PC-3 (cell line): Measurements from ENCODE around the gene PLCL1. TPM values are rescaled to one million over a fixed set of nuclear protein-coding genes. Genes with fewer than 3 reads are reported as not detected.

ENCODE experiments used
- ATAC-seq: fragments of 200-7000 bp; cut with Tn5 transposase; 2 replicates; pipeline ENCODE4 v1.9.1; 2020; ENCODE audit warnings: mild to moderate bottlenecking, moderate library complexity
- BruUV-seq: library from RNA; stranded (reverse); fragments of 400-500 nt; replicated peaks from 2 replicates; lab custom pipeline; 2021; lab: Mats Ljungman, UMichigan
- CTCF ChIA-PET: fragments of 300-600 bp; sonication (Branson Sonifier 250); formaldehyde crosslinking; loops from one replicate; lab custom pipeline; 2022; ENCODE audit warnings: antibody characterized with exemption; lab: Charles Lee
- POLR2A ChIA-PET: fragments of 300-600 bp; sonication (Branson Sonifier 250); formaldehyde crosslinking; loops from one replicate; lab custom pipeline; 2022; ENCODE audit warnings: antibody characterized with exemption; ENCODE audit not compliant: unreplicated experiment; lab: Charles Lee
- DNase-seq: peaks from one replicate; pipeline ENCODE4 v3.0.0-alpha.2; 2015
- H2AFZ ChIP-seq: fragments of 300-600 bp; sonication (generic); 2 replicates; pipeline ENCODE4 v1.6.0; 2016; ENCODE audit warnings: antibody characterized with exemption, low read length
- H3F3A ChIP-seq: fragments of 300-600 bp; sonication (generic); one replicate; pipeline ENCODE4 v1.6.0; 2017; ENCODE audit warnings: antibody characterized with exemption, low read length, control low read depth, mild to moderate bottlenecking; ENCODE audit not compliant: unreplicated experiment
- H3K27ac ChIP-seq: fragments of 300-600 bp; sonication (generic); 2 replicates; pipeline ENCODE4 v1.5.1; 2016; ENCODE audit warnings: mild to moderate bottlenecking, low read length
- H3K27me3 ChIP-seq: fragments of 300-600 bp; sonication (generic); 2 replicates; pipeline ENCODE4 v1.6.1; 2016; ENCODE audit warnings: low read length, mixed read lengths
- H3K36me3 ChIP-seq: fragments of 300-600 bp; sonication (generic); 2 replicates; pipeline ENCODE4 v1.6.1; 2016; ENCODE audit warnings: low read depth, mixed run types, low read length, mixed read lengths
- H3K4me1 ChIP-seq: fragments of 300-600 bp; sonication (generic); 2 replicates; pipeline ENCODE4 v1.5.1; 2016; ENCODE audit warnings: low read length; ENCODE audit not compliant: insufficient read depth
- H3K4me2 ChIP-seq: fragments of 300-600 bp; sonication (generic); 2 replicates; pipeline ENCODE4 v1.6.0; 2016; ENCODE audit warnings: low read length
- H3K4me3 ChIP-seq: fragments of 300-600 bp; sonication (generic); 2 replicates; pipeline ENCODE4 v1.5.1; 2016; ENCODE audit warnings: mild to moderate bottlenecking, low read length, mixed read lengths
- H3K79me2 ChIP-seq: fragments of 300-600 bp; sonication (generic); 2 replicates; pipeline ENCODE4 v1.6.1; 2017; ENCODE audit warnings: low read length, mixed read lengths
- H3K9ac ChIP-seq: fragments of 300-600 bp; sonication (generic); 2 replicates; pipeline ENCODE4 v1.6.0; 2016; ENCODE audit warnings: mild to moderate bottlenecking, low read length
- H3K9me2 ChIP-seq: fragments of 300-600 bp; sonication (generic); replicated peaks from 2 replicates; pipeline ENCODE4 v1.6.1; 2016; ENCODE audit warnings: mixed run types, low read length, mixed read lengths
- H3K9me3 ChIP-seq: fragments of 300-600 bp; sonication (generic); 2 replicates; pipeline ENCODE4 v1.6.1; 2016; ENCODE audit warnings: low read length, mixed read lengths
- H4K20me1 ChIP-seq: fragments of 300-600 bp; sonication (generic); 2 replicates; pipeline ENCODE4 v1.6.1; 2016; ENCODE audit warnings: low read length, mixed read lengths
- EZH2 ChIP-seq: fragments of 300-600 bp; sonication (generic); IDR thresholded peaks from one replicate; pipeline ENCODE4 v1.6.1; 2017; ENCODE audit warnings: antibody characterized with exemption, mild to moderate bottlenecking, low read length; ENCODE audit not compliant: unreplicated experiment
- EZH2phosphoT487 ChIP-seq: fragments of 300-600 bp; sonication (generic); IDR thresholded peaks from 2 replicates; pipeline ENCODE4 v1.6.1; 2018; ENCODE audit warnings: mild to moderate bottlenecking, antibody characterized with exemption, low read length, borderline replicate concordance
- intact Hi-C: fragments of 100-400 bp; cut with micrococcal nuclease; formaldehyde crosslinking; loops from 2 replicates; pipeline ENCODE4 v1.9.0; 2023
- total RNA-seq: library from RNA; depleted of rRNA; stranded (reverse); fragments of >200 nt; gene quantifications from 2 replicates; pipeline ENCODE4 v1.2.3, GENCODE V29; 2014
- TF ChIP-seq, protein P1 (sequence below): fragments of 300-600 bp; sonication (generic); conservative IDR thresholded peaks from 2 replicates; pipeline ENCODE4 v1.5.1; 2017; ENCODE audit warnings: antibody characterized with exemption, low read depth, mild to moderate bottlenecking, low read length

PLCL1 gene
- total RNA-seq, 1 experiment from 2014 or later: not detected

DNA sequence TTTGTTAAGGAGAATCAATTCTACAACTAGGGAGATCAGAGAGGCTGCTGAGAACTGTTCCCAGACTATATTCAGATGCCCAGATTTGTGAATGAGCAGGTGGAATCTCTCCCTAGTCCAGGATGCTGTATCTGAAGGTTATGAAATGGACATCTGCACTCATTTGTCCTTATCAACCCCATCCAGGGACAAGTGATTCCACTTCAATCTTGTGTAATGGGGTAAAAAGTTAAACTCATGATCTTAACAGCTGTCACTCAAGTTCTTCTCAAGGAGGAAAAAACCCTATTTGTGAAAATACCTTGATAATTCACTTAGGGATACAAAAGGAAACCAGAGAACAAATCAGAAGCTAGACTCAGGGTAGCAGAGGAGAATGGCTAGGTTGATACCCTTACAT, 144.8 kb downstream of the PLCL1 start:
- no TSS peak for BruUV-seq
- no peaks in the 10 kb centered on the region for H3K79me2 ChIP-seq
- no peaks in the 10 kb centered on the region for H3F3A ChIP-seq
- no peaks in the 10 kb centered on the region for H3K36me3 ChIP-seq
- CTCF ChIA-PET: no interaction called here
- TF ChIP-seq, protein P1, sequence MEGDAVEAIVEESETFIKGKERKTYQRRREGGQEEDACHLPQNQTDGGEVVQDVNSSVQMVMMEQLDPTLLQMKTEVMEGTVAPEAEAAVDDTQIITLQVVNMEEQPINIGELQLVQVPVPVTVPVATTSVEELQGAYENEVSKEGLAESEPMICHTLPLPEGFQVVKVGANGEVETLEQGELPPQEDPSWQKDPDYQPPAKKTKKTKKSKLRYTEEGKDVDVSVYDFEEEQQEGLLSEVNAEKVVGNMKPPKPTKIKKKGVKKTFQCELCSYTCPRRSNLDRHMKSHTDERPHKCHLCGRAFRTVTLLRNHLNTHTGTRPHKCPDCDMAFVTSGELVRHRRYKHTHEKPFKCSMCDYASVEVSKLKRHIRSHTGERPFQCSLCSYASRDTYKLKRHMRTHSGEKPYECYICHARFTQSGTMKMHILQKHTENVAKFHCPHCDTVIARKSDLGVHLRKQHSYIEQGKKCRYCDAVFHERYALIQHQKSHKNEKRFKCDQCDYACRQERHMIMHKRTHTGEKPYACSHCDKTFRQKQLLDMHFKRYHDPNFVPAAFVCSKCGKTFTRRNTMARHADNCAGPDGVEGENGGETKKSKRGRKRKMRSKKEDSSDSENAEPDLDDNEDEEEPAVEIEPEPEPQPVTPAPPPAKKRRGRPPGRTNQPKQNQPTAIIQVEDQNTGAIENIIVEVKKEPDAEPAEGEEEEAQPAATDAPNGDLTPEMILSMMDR: no peak
- no peak for TF ChIP-seq EZH2phosphoT487
- TF ChIP-seq EZH2: no peak
- ATAC-seq (no peak), DNase-seq (no peak)
- no peak overlapping the region for H3K9ac ChIP-seq
- intact Hi-C loops: no loop called here
- no peaks in the 10 kb centered on the region for H3K4me1 ChIP-seq
- no peak overlapping the region for H3K4me3 ChIP-seq
- no peak overlapping the region for H2AFZ ChIP-seq
- H4K20me1 ChIP-seq: no peaks in the 10 kb centered on the region
- no peaks in the 10 kb centered on the region for H3K9me2 ChIP-seq
- peaks cover 3% of the 10 kb centered on the region; the same call in 1 of the 2 replicates for H3K27me3 ChIP-seq
- no peak overlapping the region for H3K27ac ChIP-seq
- no peaks in the 10 kb centered on the region for H3K9me3 ChIP-seq
- no peak overlapping the region for H3K4me2 ChIP-seq
- POLR2A ChIA-PET: no interaction called here

DNA sequence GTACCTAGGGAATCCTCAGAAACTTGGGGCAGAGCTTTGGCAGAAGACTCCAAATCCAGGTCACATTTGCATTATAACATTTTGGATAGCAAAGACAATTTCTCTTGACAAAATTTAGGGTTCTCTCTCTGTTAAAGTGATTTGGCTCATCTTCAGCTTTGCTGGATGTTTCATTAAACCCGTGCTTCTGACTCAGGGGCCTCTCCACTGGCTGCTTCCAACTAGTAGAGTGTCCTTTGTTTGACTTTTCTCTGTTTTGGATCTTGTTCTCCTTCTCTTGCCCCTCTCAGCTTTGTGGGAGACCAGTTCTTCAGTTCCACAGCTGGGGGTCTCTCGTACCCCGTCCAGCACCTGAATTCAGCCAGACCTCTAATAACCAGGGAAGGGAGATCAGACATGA, 145.6 kb downstream of the PLCL1 start:
- Histone ChIP-seq H3K79me2 (no peaks in the 10 kb centered on the region), H3K9me2 (no peaks in the 10 kb centered on the region), H3K4me2 (no peak overlapping the region), H3K27me3 (no peaks in the 10 kb centered on the region), H3K9ac (no peak overlapping the region), H2AFZ (no peak overlapping the region), H4K20me1 (no peaks in the 10 kb centered on the region), H3K9me3 (no peaks in the 10 kb centered on the region), H3K27ac (no peak overlapping the region), H3K4me3 (no peak overlapping the region), H3F3A (no peaks in the 10 kb centered on the region), H3K36me3 (no peaks in the 10 kb centered on the region), H3K4me1 (no peaks in the 10 kb centered on the region)
- ATAC-seq: no peak
- CTCF ChIA-PET: no interaction called here
- POLR2A ChIA-PET: no interaction called here
- BruUV-seq: no TSS peak
- intact Hi-C loops: no loop called here
- TF ChIP-seq, protein P1: no peak
- TF ChIP-seq EZH2 (no peak), EZH2phosphoT487 (no peak)
- DNase-seq: no peak

DNA sequence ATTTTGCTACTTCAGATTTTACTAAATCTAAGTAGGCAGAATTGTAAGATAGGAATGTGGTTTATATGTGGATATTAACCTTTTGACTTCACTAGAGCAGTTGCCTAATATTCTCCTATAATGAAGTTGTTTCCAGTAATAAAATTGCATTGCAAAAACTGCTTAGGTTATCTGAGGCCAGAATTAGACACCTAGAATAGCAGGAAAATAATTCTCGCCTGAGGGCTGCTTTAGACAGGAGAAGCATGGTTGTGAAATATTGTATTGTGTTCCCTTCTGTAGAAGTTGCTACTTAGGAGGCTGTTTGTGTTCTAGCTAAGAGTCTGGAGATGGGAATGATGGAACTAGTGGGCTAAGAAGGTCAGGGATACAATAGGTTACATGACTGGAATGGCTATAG, 146.3 kb downstream of the PLCL1 start:
- H3K79me2 ChIP-seq: no peaks in the 10 kb centered on the region
- CTCF ChIA-PET: no interaction called here
- H3K27ac ChIP-seq: no peak overlapping the region
- TF ChIP-seq EZH2phosphoT487 (no peak), EZH2 (no peak)
- H3K36me3 ChIP-seq: no peaks in the 10 kb centered on the region
- H4K20me1 ChIP-seq: no peaks in the 10 kb centered on the region
- no peak overlapping the region for H2AFZ ChIP-seq
- H3K9ac ChIP-seq: no peak overlapping the region
- H3K9me2 ChIP-seq: no peaks in the 10 kb centered on the region
- DNase-seq: no peak
- H3K4me1 ChIP-seq: no peaks in the 10 kb centered on the region
- no peaks in the 10 kb centered on the region for H3K9me3 ChIP-seq
- H3K4me2 ChIP-seq: no peak overlapping the region
- H3K27me3 ChIP-seq: no peaks in the 10 kb centered on the region
- POLR2A ChIA-PET: no interaction called here
- no TSS peak for BruUV-seq
- intact Hi-C loops: no loop called here
- no peaks in the 10 kb centered on the region for H3F3A ChIP-seq
- no peak for ATAC-seq
- no peak overlapping the region for H3K4me3 ChIP-seq
